Raji (cell line): ENCODE measurements around the gene H3-3A.

Source experiments
- POLR2A ChIP-seq: IDR thresholded peaks from 2 replicates; pipeline ENCODE4 v1.6.1; 2011; ENCODE audit warnings: low read depth, low read length, control low read depth; ENCODE audit not compliant: insufficient read depth

The H3-3A gene

DNA sequence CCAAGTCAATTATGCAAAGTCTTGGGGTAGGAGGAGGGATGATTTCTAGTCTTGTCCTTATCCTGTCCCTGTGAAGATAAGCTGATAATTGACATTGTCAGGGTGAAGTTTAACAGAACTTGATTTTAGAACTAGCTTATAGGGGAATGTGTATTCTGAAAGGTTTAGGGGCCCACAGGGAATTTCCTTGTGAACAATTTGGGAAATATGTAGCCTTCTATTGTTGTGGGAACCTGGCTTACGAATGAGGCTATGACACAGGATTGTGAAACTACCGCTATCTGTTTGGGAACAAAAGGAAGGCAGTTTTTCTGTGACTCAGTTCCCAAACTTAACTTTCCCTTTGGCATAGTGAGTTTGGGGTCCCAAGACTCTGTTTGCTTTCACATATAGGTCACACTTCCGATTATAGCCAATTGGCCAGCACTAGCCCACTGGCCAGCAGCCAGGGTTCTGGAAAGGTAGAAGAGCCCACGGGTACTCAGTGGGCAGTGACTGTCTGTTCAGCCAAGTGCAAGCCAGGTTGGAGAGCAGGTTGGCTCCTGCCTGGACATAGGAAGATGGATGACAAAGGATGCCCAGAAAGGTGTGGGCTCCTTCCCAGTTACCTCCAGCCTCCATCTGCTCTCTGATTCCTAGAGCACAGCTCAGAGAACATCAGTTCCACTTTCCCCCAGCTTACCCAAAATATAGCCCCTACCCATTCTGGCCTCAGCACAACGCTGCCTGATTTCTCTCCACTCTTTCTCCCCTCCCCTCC, 35.5 kb downstream of the H3-3A start:
- no peak for TF ChIP-seq POLR2A

DNA sequence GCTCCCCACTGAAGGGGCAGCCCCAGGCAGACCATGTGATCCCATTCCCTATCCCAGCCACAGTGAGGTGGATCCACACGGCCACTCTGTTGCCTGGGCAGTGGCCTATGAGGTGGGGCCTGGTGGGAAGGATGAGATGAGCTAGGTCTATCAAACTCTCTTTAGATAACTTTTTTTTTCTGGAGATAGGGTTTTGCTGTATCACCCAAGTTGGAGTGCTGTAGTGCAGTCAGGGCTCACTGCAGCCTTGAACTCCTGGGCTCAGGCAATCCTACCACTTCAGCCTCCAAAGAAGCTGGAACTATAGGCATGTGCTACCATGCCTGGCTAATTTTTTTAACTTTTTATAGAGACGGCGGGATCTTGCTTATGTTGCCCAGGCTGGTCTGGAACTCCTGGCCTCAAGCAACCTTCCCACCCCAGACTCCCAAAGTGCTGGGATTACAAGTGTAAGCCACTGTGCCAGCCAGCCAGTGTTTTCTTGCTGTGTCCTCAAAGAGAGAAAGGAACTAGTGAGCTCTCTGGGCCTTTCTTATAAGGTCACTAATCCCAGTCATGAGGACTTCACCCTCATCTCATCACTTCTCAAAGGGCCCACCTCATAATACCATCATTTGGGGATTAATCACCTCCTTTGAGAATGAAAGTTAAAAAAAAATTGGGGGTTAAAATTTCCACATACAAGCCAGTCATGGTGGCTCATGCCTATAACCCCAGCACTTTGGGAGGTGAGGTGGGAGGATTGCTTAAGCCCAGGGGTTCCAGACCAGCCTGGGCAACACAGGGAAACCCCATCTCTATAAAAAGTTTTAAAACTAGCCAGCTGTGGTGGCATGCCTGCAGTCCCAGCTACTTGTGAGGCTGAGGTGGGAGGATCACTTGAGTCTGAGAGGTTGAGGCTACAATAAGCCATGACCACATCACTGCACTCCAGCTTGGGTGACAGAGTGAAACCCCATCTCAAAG, 36.6 kb downstream of the H3-3A start:
- no peak for TF ChIP-seq POLR2A

DNA sequence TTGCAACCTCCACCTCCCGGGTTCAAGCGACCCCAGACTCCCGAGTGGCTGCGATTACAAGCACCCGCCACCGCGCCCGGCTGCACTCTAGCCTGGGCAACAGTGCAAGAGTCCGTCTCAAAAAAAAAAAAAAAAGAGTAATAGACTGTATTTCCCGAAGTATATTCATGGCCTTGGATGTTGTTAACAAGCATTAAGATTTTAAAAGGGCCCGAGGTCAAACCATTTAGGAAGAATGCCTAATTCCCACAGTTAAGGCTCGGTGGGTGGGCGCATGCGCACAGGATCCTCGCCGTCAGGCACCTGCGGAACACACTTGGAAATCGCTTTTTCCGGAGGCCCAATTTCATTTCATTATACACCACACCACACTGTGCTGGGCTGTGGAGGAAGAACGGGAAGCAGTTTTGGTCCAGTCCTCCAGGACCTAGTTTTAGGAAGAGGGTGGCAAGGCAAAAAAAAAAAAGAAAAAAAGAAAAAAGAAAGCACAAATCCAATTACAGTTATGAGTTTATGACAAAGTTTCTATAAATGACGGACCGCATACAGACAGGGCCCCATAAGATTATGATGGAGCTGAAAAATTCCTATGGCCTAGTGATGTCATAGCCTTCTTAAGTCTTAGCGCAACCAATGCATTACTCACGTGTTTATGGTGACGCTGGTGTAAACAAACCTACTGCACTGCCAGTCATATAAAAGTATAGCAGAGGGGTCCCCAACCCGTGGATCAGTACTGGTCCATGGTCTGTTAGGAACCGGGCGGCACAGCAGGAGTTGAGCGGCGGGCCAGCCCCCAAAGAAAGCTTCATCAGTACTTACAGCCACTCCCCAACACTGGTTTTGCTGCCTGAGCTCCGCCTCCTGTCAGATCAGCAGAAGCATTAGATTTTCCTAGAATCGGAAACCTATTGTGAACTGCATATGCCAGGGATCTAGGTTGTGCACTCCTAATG, 38.2 kb downstream of the H3-3A start:
- TF ChIP-seq POLR2A: no peak

DNA sequence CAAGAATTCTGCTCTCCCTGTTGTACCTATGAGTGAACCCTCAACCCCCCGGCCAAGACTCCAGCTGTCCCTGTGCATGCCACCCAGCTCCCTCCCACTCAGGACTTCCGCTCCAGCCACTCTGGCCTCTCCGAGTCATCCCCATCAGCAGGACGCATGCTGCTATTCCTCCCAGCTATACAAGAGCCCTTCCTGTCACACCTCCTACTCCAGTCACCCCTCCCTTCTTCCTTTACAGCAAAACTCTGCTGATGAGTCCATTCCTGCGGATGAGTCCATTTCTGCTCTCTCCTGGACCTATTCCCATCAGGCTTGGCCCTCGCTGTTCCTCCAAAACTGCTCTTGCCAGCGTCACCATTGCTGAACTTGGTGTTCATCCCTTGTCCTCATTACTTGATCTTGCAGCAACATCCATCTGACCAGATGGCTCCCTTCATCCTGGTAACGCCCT, 42.2 kb downstream of the H3-3A start:
- TF ChIP-seq POLR2A: no peak

DNA sequence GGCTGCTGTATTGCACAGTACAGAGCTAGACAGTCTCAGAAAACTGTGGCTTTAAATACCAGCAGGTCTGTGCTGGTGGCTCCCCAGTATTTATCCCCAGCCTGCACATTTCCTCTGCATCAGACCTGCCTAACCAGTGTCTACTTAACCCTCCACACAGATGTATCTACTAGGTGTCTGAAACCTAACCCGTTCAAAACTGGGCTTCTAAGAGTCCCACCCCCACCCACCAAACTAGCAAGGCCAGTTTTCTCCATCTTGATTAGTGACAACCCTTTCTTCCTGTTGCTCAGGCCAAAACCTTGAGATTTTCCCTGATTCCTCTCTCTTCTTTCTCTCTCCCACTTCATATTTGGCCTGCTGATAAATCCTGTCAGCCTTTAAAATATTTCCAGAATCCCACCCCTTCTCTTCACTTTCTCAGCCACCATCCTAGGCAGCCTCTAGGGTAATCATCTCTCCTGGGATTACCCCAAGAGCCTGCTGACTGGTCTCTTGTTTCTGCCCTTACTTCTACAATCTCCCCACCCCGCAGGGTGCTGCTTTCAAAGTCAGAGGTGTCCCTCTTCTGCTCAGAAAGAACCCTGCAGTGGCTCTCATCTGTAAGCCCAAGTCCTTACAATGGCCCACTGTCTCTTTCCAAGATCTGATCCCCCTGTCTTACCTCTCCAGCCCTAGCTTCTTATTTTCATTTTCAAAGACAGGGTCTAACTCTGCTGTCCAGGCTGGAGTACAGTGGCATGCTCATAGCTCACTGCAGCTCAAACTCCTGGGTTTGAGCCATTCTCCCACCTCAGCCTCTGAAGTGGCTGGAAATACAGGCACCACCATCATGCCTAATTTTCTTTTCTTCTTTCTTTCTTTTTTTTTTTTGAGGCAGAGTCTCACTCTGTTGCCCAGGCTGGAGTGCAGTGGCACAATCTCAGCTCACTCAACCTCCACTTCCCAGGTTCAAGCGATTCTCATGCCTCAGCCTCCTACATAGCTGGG, 45.2 kb downstream of the H3-3A start:
- no peak for TF ChIP-seq POLR2A

DNA sequence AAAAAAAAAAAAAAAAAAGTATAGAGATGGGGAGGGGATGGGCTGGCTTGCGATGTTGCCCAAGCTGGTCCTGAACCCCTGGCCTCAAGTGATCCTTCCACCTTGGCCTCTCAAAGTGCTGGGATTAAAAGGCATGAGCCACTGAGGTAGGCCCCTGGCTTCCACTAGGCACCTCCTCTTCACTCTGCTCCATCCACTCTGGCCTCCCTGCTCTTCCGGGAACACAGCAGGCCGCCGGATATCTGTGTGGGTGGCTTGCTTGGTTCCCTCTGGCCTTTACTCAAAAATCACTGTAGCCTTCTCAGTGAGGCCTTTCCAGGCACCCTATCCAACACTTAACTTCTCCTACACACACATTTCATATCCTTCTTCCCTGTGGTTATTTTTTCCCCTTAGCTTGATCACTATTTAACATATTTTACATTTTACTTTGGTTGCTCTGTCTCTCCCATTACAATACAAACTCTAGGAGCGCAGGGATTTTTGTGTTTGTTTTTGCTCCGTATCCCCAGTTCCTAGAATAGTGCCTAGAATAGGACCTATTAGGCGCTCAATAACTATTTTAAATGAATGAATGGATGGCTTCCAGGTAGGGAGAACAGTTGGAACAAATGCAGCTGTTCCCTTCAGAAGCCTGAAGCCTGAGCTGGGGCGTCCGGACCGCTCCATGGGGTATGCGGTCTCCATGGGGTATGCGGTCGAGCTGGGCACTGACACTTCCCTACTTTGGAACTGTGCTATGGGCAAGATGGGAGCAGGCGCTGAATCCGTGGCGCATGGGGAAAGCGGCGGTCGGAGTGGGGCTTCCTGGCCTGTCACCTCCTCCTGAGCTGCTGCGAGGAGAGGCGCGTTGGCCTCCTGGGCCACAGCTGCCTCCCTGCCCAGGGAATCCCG, 46.7 kb downstream of the H3-3A start:
- no peak for TF ChIP-seq POLR2A

DNA sequence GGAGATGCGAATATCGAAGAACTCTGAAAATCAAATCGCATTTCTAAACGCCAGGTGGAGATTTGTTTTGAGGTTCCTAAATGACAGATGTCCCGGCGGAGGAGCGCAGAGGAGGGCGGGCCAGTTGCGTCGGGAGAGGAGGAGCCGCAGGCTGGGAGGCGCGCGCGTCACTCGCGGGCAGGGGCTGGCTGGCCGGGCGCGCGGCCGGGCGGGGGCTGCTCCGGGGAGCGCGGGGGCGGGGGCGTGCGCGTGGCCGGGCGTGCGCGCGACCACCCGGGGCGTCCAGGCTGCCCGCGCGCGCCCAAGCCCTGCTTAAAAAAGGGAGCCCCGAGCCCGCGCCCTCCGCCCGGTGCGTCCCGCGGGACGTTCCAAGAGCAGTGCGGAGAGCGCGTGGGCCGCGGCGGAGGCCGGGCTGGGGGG, 47.3 kb downstream of the H3-3A start:
- no peak; the same call in 1 of the 2 replicates for TF ChIP-seq POLR2A

DNA sequence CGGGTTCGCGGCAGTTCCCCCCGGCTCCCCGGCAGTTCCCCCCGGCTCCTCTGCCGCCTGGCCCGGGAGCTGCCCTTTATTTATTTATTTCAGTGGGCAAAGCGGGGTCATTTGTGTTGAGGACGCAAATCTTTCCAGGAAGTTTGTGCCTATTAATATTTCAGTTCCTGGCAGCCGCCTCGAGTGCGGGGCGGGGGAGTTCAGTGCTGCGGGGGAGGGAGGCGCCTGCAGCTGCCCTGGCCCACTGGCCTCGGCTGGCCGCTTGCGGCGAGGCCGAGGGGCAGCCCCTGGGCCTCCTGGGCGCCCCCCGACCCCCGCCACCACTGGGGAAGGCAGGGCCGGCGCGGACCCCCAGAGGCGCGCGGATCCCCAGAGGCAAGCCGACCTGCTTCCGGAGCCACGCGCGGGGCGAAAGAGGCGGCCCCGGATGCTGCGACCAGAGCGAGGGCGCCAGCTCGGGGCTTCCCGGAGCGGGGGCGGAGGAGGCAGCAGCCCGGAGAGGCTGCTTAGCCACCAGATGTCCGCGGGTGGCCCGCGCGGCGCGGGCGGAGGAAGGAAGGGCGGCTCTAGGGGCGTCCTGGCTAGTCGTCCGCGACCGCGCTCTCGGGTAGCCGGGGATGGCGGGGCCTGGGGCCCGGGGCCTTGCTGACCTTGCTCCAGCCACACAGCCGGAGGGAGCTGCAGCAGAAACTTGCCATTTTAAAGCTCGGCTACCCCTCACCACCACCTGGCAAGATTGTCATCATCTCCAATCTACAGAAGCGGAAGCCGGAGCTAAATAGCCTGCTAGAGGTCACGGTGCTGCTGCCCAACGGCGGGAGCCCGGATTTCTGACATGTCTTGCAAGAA, 48.0 kb downstream of the H3-3A start:
- TF ChIP-seq POLR2A: peak; percentile 42; the same call in 1 of the 2 replicates

DNA sequence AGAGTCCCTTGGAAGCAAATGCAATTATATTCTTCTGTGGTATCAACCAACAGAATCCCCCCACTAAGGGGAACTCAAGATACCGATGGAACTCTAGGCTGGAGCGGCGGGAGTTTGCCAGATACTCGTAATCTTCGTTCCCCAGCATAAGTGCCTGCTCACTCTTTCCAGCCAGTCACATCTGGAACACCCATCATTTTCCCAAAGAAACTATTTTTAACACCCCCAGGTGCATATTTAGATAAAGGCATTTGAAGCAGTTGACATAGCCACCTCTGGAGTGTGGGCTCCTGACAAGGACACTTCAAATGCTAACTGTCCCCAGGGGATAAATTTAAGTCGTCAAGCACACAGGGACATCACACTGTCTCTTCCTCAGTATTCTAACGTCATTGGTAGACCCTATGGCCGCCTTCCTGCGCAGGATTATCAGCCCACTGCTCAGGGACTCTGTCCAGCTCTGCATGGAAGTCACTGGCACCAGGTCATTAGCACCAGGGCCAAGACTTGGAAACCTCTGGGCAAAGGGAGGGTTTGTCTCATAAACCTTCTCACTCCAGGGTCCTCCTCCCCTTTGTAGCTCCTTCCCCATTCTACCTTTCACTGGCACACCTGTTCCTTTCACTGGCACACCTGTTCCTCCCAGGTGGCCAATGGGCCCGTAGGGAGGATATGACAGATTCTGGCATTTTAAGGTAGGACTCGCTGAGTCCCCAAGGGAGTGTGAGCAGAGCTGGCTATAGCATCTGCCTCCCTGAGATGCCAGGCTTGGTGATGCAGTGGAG, 48.8 kb downstream of the H3-3A start:
- no peak for TF ChIP-seq POLR2A

DNA sequence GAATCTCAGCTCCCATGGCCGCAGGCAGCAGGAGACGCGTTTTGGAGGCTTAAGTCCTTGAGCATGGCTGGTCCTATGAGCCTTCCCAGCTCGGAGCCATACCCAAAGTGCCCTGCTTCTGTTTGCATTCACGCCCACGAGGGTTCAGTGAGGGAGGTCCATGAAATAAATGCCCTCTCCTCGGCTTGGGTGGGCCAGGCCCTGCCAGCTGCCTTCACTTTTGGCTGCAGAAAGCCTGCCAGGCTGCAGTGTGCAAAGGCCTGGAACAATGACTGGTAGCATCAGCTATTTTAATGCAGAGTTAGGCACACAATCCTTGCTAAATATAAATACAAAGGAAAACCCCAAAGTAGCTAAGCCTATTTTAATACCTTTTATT, 49.4 kb downstream of the H3-3A start:
- TF ChIP-seq POLR2A: no peak

DNA sequence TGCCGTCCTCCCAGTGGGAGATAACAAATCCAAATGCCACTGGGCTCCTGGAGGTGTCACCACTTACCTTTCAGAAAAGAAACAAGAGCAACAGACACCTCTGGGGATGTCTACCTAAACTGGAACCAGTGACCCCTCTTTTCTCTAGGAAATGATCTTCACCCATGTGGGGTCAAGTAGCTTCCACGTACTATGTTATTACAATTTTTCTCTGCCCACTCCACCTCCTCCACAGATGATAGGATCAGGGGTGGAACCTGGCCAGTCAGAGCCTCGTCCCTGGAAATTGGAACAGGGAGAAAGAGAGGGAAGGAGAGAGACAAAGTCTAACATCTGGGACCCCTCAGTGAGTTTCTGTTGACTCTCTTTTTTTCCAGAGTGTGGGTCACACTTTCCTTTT, 50.1 kb downstream of the H3-3A start:
- TF ChIP-seq POLR2A: no peak
